Measurements from ENCODE around the gene TDP1.

DNA sequence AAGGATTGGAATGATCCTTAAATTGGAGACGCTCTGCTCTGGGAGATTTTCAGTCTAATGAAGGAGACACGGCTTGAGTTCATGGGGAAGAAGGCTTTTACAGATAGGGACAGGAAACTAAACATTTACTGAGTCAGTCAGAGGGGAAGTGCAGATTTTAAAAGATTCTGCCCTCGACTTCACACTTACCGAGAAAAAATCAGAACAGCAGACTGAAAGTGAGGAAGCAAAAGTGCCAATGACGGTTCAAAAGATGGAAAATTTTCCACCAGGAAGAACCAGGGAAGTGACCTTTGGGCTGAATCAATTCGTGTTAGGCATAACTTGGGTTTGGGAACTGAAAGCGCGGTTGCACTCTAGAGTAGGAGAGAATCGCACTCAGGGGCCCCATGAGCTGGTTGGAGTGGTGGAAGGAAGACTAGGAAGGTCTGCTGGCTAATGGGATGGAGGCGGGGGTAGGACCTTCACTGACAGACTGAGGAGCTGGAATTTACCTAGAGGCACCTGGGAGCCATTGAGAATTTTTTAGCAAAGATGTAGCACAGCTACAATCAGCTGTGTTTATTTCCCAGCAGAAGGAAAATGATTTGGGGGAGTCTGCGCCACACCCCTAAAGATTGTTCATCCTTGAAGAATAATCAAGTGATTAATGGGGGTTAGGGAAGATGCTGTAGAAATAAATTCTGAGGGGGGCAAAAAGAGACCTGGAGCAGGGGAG lies 107.3 kb downstream of the TDP1 start:
- TF ChIP-seq, protein P1, sequence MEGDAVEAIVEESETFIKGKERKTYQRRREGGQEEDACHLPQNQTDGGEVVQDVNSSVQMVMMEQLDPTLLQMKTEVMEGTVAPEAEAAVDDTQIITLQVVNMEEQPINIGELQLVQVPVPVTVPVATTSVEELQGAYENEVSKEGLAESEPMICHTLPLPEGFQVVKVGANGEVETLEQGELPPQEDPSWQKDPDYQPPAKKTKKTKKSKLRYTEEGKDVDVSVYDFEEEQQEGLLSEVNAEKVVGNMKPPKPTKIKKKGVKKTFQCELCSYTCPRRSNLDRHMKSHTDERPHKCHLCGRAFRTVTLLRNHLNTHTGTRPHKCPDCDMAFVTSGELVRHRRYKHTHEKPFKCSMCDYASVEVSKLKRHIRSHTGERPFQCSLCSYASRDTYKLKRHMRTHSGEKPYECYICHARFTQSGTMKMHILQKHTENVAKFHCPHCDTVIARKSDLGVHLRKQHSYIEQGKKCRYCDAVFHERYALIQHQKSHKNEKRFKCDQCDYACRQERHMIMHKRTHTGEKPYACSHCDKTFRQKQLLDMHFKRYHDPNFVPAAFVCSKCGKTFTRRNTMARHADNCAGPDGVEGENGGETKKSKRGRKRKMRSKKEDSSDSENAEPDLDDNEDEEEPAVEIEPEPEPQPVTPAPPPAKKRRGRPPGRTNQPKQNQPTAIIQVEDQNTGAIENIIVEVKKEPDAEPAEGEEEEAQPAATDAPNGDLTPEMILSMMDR (IDR thresholded peaks at IDR 0.05) = no peak
- no peak for TF ChIP-seq POLR2A (IDR thresholded peaks at IDR 0.05)

All from lower leg skin (tissue), 3 donors.